Neural progenitor cell (in vitro differentiated cells): Measurements from ENCODE around the gene IL15. TPM values are rescaled to one million over a fixed set of nuclear protein-coding genes. Genes with fewer than 3 reads are reported as not detected.

ENCODE experiments used
- DNase-seq: peaks from one replicate; pipeline ENCODE4 v3.0.0-alpha.2; 2016; ENCODE audit warnings: low spot score
- H2AFZ ChIP-seq: fragments of 200-600 bp; sonication (generic); replicated peaks from 2 replicates; pipeline ENCODE4 v1.6.1; 2016; ENCODE audit warnings: antibody characterized with exemption
- H3F3A ChIP-seq: fragments of 200-600 bp; sonication (generic); 2 replicates; pipeline ENCODE4 v1.6.1; 2016; ENCODE audit warnings: antibody characterized with exemption, low read depth
- H3K27ac ChIP-seq: fragments of 200-600 bp; sonication (generic); 2 replicates; pipeline ENCODE4 v1.5.1; 2016; ENCODE audit warnings: mild to moderate bottlenecking
- H3K27me3 ChIP-seq: fragments of 200-600 bp; sonication (generic); 2 replicates; pipeline ENCODE4 v1.6.1; 2016; ENCODE audit warnings: mild to moderate bottlenecking, moderate library complexity
- H3K36me3 ChIP-seq: fragments of 200-600 bp; sonication (generic); 2 replicates; pipeline ENCODE4 v1.5.1; 2016
- H3K4me1 ChIP-seq: fragments of 200-600 bp; sonication (generic); 2 replicates; pipeline ENCODE4 v1.6.1; 2016; ENCODE audit warnings: mixed run types
- H3K4me2 ChIP-seq: fragments of 200-600 bp; sonication (generic); 2 replicates; pipeline ENCODE4 v1.6.1; 2016
- H3K4me3 ChIP-seq: fragments of 200-600 bp; sonication (generic); 2 replicates; pipeline ENCODE4 v1.5.1; 2016
- H3K79me2 ChIP-seq: fragments of 200-600 bp; sonication (generic); 2 replicates; pipeline ENCODE4 v1.6.1; 2016; ENCODE audit warnings: low read depth
- H3K9ac ChIP-seq: fragments of 200-600 bp; sonication (generic); 2 replicates; pipeline ENCODE4 v1.6.1; 2016
- H3K9me3 ChIP-seq: fragments of 200-600 bp; sonication (generic); 2 replicates; pipeline ENCODE4 v1.5.1; 2016; ENCODE audit warnings: low read depth
- H4K20me1 ChIP-seq: fragments of 200-600 bp; sonication (generic); 2 replicates; pipeline ENCODE4 v1.6.1; 2016; ENCODE audit warnings: low read depth
- H3K27ac Mint-ChIP-seq: 3 replicates; pipeline ENCODE4 v1.8.0; 2021; ENCODE audit warnings: mixed read lengths
- H3K27me3 Mint-ChIP-seq: 2 replicates; pipeline ENCODE4 v1.8.0; 2022; ENCODE audit warnings: low read depth, mild to moderate bottlenecking, inconsistent platforms, moderate library complexity, mixed read lengths; ENCODE audit not compliant: insufficient read depth
- H3K36me3 Mint-ChIP-seq: 3 replicates; pipeline ENCODE4 v1.8.0; 2021; ENCODE audit warnings: mixed read lengths
- H3K4me1 Mint-ChIP-seq: 3 replicates; pipeline ENCODE4 v1.8.0; 2021; ENCODE audit warnings: mixed read lengths
- H3K4me3 Mint-ChIP-seq: 3 replicates; pipeline ENCODE4 v1.8.0; 2021; ENCODE audit warnings: mild to moderate bottlenecking, moderate library complexity, mixed read lengths
- H3K9me3 Mint-ChIP-seq: 3 replicates; pipeline ENCODE4 v1.8.0; 2020; ENCODE audit warnings: mixed read lengths
- EZH2 ChIP-seq: fragments of 200-600 bp; sonication (generic); IDR thresholded peaks from 2 replicates; pipeline ENCODE4 v1.6.1; 2017; ENCODE audit warnings: antibody characterized with exemption, mild to moderate bottlenecking, moderate library complexity
- EZH2phosphoT487 ChIP-seq: fragments of 200-600 bp; sonication (generic); IDR thresholded peaks from 2 replicates; pipeline ENCODE4 v1.6.1; 2017; ENCODE audit warnings: antibody characterized with exemption
- total RNA-seq: library from RNA; depleted of rRNA; stranded (reverse); fragments of >200 nt; gene quantifications from 2 replicates; pipeline ENCODE4 v1.2.3, GENCODE V29; 2015; ENCODE audit warnings: low replicate concordance
- TF ChIP-seq, protein P1 (sequence below): fragments of 200-600 bp; sonication (generic); IDR thresholded peaks from 2 replicates; pipeline ENCODE4 v1.5.1; 2017; ENCODE audit warnings: antibody characterized with exemption, mild to moderate bottlenecking

IL15 gene
- total RNA-seq, 1 donor from 2014 or later = not detected

DNA sequence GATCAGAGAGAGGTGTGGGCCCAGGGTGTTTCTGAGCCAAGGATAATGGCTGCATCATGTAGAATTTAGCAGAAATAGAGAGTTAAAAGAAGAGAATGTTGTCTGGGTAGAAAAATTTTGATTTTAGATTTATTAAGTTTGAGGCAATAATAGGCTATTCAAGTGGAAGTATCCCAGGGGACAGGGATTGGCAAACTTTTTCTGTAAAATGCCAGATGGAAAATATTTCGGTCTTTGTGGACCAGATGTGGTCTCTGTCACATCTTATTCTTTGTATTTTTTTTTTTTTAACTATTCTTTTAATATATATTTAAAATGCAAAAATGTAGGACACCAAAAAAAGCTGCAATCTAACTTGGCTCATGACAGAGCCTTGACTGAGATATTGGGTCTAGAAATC is 33.1 kb downstream of the IL15 start:
- no peak for DNase-seq
- Mint-ChIP-seq H3K9me3 (no peaks in the 10 kb centered on the region), H3K36me3 (no peaks in the 10 kb centered on the region), H3K27ac (no peak overlapping the region), H3K4me3 (no peak overlapping the region), H3K27me3 (no peaks in the 10 kb centered on the region), H3K4me1 (no peaks in the 10 kb centered on the region)
- no peak overlapping the region for H3K4me3 ChIP-seq
- no peaks in the 10 kb centered on the region for H3K4me1 ChIP-seq
- H3K9ac ChIP-seq = no peak overlapping the region
- H3K27me3 ChIP-seq = no peaks in the 10 kb centered on the region
- no peak overlapping the region for H2AFZ ChIP-seq
- no peaks in the 10 kb centered on the region for H4K20me1 ChIP-seq
- no peaks in the 10 kb centered on the region for H3K9me3 ChIP-seq
- H3K27ac ChIP-seq = no peak overlapping the region
- no peaks in the 10 kb centered on the region for H3F3A ChIP-seq
- TF ChIP-seq, protein P1, sequence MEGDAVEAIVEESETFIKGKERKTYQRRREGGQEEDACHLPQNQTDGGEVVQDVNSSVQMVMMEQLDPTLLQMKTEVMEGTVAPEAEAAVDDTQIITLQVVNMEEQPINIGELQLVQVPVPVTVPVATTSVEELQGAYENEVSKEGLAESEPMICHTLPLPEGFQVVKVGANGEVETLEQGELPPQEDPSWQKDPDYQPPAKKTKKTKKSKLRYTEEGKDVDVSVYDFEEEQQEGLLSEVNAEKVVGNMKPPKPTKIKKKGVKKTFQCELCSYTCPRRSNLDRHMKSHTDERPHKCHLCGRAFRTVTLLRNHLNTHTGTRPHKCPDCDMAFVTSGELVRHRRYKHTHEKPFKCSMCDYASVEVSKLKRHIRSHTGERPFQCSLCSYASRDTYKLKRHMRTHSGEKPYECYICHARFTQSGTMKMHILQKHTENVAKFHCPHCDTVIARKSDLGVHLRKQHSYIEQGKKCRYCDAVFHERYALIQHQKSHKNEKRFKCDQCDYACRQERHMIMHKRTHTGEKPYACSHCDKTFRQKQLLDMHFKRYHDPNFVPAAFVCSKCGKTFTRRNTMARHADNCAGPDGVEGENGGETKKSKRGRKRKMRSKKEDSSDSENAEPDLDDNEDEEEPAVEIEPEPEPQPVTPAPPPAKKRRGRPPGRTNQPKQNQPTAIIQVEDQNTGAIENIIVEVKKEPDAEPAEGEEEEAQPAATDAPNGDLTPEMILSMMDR = no peak
- TF ChIP-seq EZH2phosphoT487 (no peak), EZH2 (no peak)
- no peaks in the 10 kb centered on the region for H3K36me3 ChIP-seq
- no peak overlapping the region for H3K4me2 ChIP-seq
- H3K79me2 ChIP-seq = no peaks in the 10 kb centered on the region

DNA sequence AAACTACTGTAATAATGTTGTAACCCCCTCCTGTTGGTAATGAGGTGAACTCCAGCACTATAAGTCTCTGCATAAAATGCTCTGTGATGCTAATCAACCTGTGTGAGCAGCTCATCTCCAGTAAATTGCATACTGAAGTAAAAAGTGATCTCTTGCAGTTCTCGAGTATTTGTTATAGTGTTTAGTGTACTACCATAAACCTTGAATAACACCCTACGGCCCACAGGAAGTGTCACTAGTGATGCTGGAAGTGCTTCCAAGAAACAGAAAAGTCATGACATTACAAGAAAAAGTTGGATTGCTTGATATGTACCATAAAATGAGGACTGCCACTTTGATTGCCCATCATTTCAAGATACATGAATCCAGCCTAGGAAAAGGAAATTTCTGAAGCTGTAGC is 39.0 kb downstream of the IL15 start:
- Histone ChIP-seq H2AFZ (no peak overlapping the region), H3K27ac (no peak overlapping the region), H3K9ac (no peak overlapping the region), H3K27me3 (no peaks in the 10 kb centered on the region), H3K36me3 (no peaks in the 10 kb centered on the region), H3K4me1 (no peaks in the 10 kb centered on the region), H3K79me2 (no peaks in the 10 kb centered on the region), H3K4me3 (no peak overlapping the region), H3K4me2 (no peak overlapping the region), H3F3A (no peaks in the 10 kb centered on the region), H3K9me3 (no peaks in the 10 kb centered on the region), H4K20me1 (no peaks in the 10 kb centered on the region)
- DNase-seq = no peak
- no peaks in the 10 kb centered on the region for H3K36me3 Mint-ChIP-seq
- no peaks in the 10 kb centered on the region for H3K9me3 Mint-ChIP-seq
- H3K27ac Mint-ChIP-seq = no peak overlapping the region
- H3K27me3 Mint-ChIP-seq = peaks cover 2% of the 10 kb centered on the region
- H3K4me1 Mint-ChIP-seq = no peaks in the 10 kb centered on the region
- no peak overlapping the region for H3K4me3 Mint-ChIP-seq
- TF ChIP-seq EZH2phosphoT487 (no peak), EZH2 (no peak)
- TF ChIP-seq, protein P1 = no peak

DNA sequence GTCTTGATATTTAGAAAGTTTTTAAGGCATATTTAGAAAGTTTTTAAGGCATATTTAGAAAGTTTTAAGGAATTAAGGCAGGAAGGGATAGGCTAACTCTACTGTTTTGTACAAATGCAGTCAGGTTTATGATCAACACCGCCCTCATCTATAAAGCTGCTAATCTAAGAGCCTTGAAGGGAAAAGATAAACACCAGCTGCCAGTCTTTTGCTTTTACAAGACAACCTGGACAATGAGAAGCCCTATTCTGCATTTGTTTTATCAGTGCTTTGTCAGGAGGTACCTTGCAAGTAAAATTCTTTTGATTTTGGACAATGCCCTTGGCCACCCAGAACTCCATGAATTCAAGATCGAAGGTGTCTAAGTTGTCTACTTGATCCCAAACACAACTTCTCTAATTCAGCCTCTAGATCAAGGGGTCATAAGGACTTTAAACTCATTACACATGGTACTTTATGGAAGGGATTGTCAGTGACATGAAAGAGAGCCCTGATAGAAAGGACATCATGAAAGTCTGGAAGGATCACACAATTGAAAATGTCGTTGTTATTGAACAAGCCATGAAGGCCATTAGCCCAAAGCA is 39.8 kb downstream of the IL15 start:
- no peaks in the 10 kb centered on the region for H3K36me3 Mint-ChIP-seq
- peaks cover 2% of the 10 kb centered on the region for H3K27me3 Mint-ChIP-seq
- no peaks in the 10 kb centered on the region for H3K79me2 ChIP-seq
- no peaks in the 10 kb centered on the region for H3K9me3 ChIP-seq
- no peak overlapping the region for H3K4me3 Mint-ChIP-seq
- no peak overlapping the region for H2AFZ ChIP-seq
- H3K4me1 ChIP-seq = no peaks in the 10 kb centered on the region
- no peak overlapping the region for H3K4me2 ChIP-seq
- H4K20me1 ChIP-seq = no peaks in the 10 kb centered on the region
- H3K27ac Mint-ChIP-seq = no peak overlapping the region
- H3K9ac ChIP-seq = no peak overlapping the region
- H3K27me3 ChIP-seq = no peaks in the 10 kb centered on the region
- no peak for DNase-seq
- H3K36me3 ChIP-seq = no peaks in the 10 kb centered on the region
- H3K4me3 ChIP-seq = no peak overlapping the region
- no peaks in the 10 kb centered on the region for H3K4me1 Mint-ChIP-seq
- no peaks in the 10 kb centered on the region for H3K9me3 Mint-ChIP-seq
- H3K27ac ChIP-seq = no peak overlapping the region
- TF ChIP-seq EZH2 (no peak), EZH2phosphoT487 (no peak)
- TF ChIP-seq, protein P1 = no peak
- H3F3A ChIP-seq = no peaks in the 10 kb centered on the region
